ENCODE data around the gene LGR4. TPM values are rescaled to one million over a fixed set of nuclear protein-coding genes. Genes with fewer than 3 reads are reported as not detected.

The LGR4 gene
- total and polyA plus RNA-seq, 10 of the 15 experiments (the other 5 are each of a cell fraction or from before 2014, with no cell fraction given), result under 0.01 to 0.64 (median 0.04) TPM; not detected in 5

GRCh38 chr11:27464909-27465308 is 7.7 kb downstream of the LGR4 start:
- no peak for TF ChIP-seq NRF1 (conservative IDR thresholded peaks at IDR 0.05; ENCODE audit: low read depth, low read length)
- no peak for TF ChIP-seq USF1 (IDR thresholded peaks at IDR 0.05; ENCODE audit: borderline replicate concordance, extremely low read length, insufficient read depth, low read depth, low read length)
- no peak for TF ChIP-seq EP300 (IDR thresholded peaks at IDR 0.05; ENCODE audit: borderline replicate concordance in 1 of 2, control insufficient read depth in 1 of 2, low read depth in 2 of 2, low read length in 2 of 2)
- TF ChIP-seq NR2F1 (conservative IDR thresholded peaks at IDR 0.05), result no peak
- no peak overlapping the region for H3K9ac ChIP-seq (ENCODE audit: control insufficient read depth, insufficient read depth, low read length)
- in situ Hi-C loops (cut with MboI) (no loop called here), intact Hi-C loops (cut with micrococcal nuclease; ENCODE audit: unreplicated experiment) (no loop called here)
- SMC1A ChIA-PET (ENCODE audit: uncharacterized antibody, unreplicated experiment), result interaction anchor here (2.2 kb wide), 1 partner anchor 21 kb away, joined by 5 read pairs; no protein-coding TSS in a partner anchor
- H3K4me2 ChIP-seq (ENCODE audit: control insufficient read depth, insufficient read depth), result no peak overlapping the region
- no peak overlapping the region for H3K4me3 ChIP-seq
- BruUV-seq (replicated peaks), result no TSS peak
- H3K27ac ChIP-seq (ENCODE audit: control insufficient read depth, insufficient read depth), result no peak overlapping the region
- ATAC-seq, result no peak
- 84% methylated on average over 2 of the region's 2 CpGs for WGBS (ENCODE audit: insufficient coverage, insufficient replicate concordance, low lambda C conversion rate, missing lambda C conversion rate)
- CTCF ChIA-PET, result interaction anchor here (0.8 to 2.5 kb wide), 4 partner anchors 21 to 280 kb away, joined by 3 to 6 read pairs (median 4); no protein-coding TSS in a partner anchor
- RAD21 ChIA-PET (ENCODE audit: unreplicated experiment), result no interaction called here
- H3K79me2 ChIP-seq (ENCODE audit: control insufficient read depth, insufficient read depth, low read length), result no peaks in the 10 kb centered on the region
- POLR2A ChIA-PET, result no interaction called here
- H3K27me3 ChIP-seq (replicated peaks in 1 of 2; ENCODE audit: control insufficient read depth in 2 of 2, insufficient read depth in 2 of 2, low read length in 1 of 2), result 0 out of 4 replicates have a peak, but pooled peaks cover 0 to 2% of the 10 kb centered on the region in 2 experiments
- H2AFZ ChIP-seq (ENCODE audit: control insufficient read depth, low read depth, low read length), result no peak overlapping the region
- DNase-seq (ENCODE audit: low read depth, low spot score), result no peak
- no peaks in the 10 kb centered on the region for H3K36me3 ChIP-seq (ENCODE audit: control insufficient read depth in 2 of 2, insufficient read depth in 2 of 2, low read length in 1 of 2)
- H4K20me1 ChIP-seq (ENCODE audit: control insufficient read depth, insufficient read depth), result no peaks in the 10 kb centered on the region
- no peaks in the 10 kb centered on the region for H3K9me3 ChIP-seq (replicated peaks; ENCODE audit: control insufficient read depth, insufficient read depth, low read length)
- H3K4me1 ChIP-seq (ENCODE audit: control insufficient read depth, insufficient read depth, low read length), result no peaks in the 10 kb centered on the region
- FAIRE-seq, result no peak

- BruUV-seq (replicated peaks), result no TSS peak
- 50% methylated on average over 2 of the region's 2 CpGs for WGBS (ENCODE audit: insufficient coverage, insufficient replicate concordance, low lambda C conversion rate, missing lambda C conversion rate)
- ChIA-PET RAD21 (ENCODE audit: unreplicated experiment) (no interaction called here), CTCF (interaction anchor here (0.8 to 2.5 kb wide), 4 partner anchors 22 to 280 kb away, joined by 3 to 6 read pairs (median 4); no protein-coding TSS in a partner anchor), POLR2A (interaction anchor here (0.6 kb wide), 1 partner anchor 12 kb away, joined by 4 read pairs; no protein-coding TSS in a partner anchor), SMC1A (ENCODE audit: uncharacterized antibody, unreplicated experiment) (interaction anchor here (0.7 kb wide), 1 partner anchor 283 kb away, joined by 3 read pairs; no protein-coding TSS in a partner anchor)
- H3K27ac ChIP-seq (ENCODE audit: control insufficient read depth, insufficient read depth), result no peak overlapping the region
- no peaks in the 10 kb centered on the region for H3K9me3 ChIP-seq (replicated peaks; ENCODE audit: control insufficient read depth, insufficient read depth, low read length)
- no peak overlapping the region for H2AFZ ChIP-seq (ENCODE audit: control insufficient read depth, low read depth, low read length)
- no peaks in the 10 kb centered on the region for H3K4me1 ChIP-seq (ENCODE audit: control insufficient read depth, insufficient read depth, low read length)
- H3K36me3 ChIP-seq (ENCODE audit: control insufficient read depth in 2 of 2, insufficient read depth in 2 of 2, low read length in 1 of 2), result no peaks in the 10 kb centered on the region
- H3K27me3 ChIP-seq (replicated peaks in 1 of 2; ENCODE audit: control insufficient read depth in 2 of 2, insufficient read depth in 2 of 2, low read length in 1 of 2), result no peaks in the 10 kb centered on the region
- in situ Hi-C loops (cut with MboI), result no loop called here
- H3K4me2 ChIP-seq (ENCODE audit: control insufficient read depth, insufficient read depth), result no peak overlapping the region
- intact Hi-C loops (cut with micrococcal nuclease; ENCODE audit: unreplicated experiment), result no loop called here
- FAIRE-seq, result no peak
- no peaks in the 10 kb centered on the region for H3K79me2 ChIP-seq (ENCODE audit: control insufficient read depth, insufficient read depth, low read length)
- DNase-seq (ENCODE audit: low read depth, low spot score), result no peak
- no peak overlapping the region for H3K9ac ChIP-seq (ENCODE audit: control insufficient read depth, insufficient read depth, low read length)
- no peaks in the 10 kb centered on the region for H4K20me1 ChIP-seq (ENCODE audit: control insufficient read depth, insufficient read depth)
- no peak overlapping the region for H3K4me3 ChIP-seq
- no peak for ATAC-seq
- TF ChIP-seq IKZF1 (conservative IDR thresholded peaks at IDR 0.05) (no peak), BHLHE40 (IDR thresholded peaks at IDR 0.05; ENCODE audit: borderline replicate concordance in 1 of 2, low read depth in 2 of 2, low read length in 1 of 2) (no peak), USF2 (IDR thresholded peaks at IDR 0.05; ENCODE audit: borderline replicate concordance, low read depth, low read length) (no peak), RB1 (IDR thresholded peaks at IDR 0.05; ENCODE audit: borderline replicate concordance) (no peak), USF1 (IDR thresholded peaks at IDR 0.05; ENCODE audit: borderline replicate concordance, extremely low read length, insufficient read depth, low read depth, low read length) (no peak), TARDBP (IDR thresholded peaks at IDR 0.05; ENCODE audit: borderline replicate concordance) (no peak), MTA3 (IDR thresholded peaks at IDR 0.05; ENCODE audit: borderline replicate concordance, low read length) (no peak), SPI1 (IDR thresholded peaks at IDR 0.05; ENCODE audit: borderline replicate concordance, insufficient read depth, low read depth, low read length) (no peak), EGR1 (IDR thresholded peaks at IDR 0.05; ENCODE audit: borderline replicate concordance in 1 of 2, low read depth in 2 of 2, low read length in 2 of 2) (no peak), MEF2B (IDR thresholded peaks at IDR 0.05; ENCODE audit: partially characterized antibody, poor library complexity, severe bottlenecking) (no peak), HDAC6 (IDR thresholded peaks at IDR 0.05; ENCODE audit: unreplicated experiment) (no peak)
These were observed 8.3 kb downstream of the LGR4 start for GRCh38 chr11:27464289-27464696.

Measured in GM12878 (cell line).